ENCODE measurements around the gene SWT1. TPM values are rescaled to one million over a fixed set of nuclear protein-coding genes. Genes with fewer than 3 reads are reported as not detected.
A peak's percentile ranks its signal among the peaks of the same experiment; 100 is the strongest.
"Not testable (repeated sequence)": the region's sequence is repeated elsewhere in the genome, so short reads cannot be mapped to it uniquely, and the experiment has no call there.

SWT1 gene
- total and polyA plus RNA-seq, 4 donors: 6.6 to 22.9 (median 10.7) TPM

DNA sequence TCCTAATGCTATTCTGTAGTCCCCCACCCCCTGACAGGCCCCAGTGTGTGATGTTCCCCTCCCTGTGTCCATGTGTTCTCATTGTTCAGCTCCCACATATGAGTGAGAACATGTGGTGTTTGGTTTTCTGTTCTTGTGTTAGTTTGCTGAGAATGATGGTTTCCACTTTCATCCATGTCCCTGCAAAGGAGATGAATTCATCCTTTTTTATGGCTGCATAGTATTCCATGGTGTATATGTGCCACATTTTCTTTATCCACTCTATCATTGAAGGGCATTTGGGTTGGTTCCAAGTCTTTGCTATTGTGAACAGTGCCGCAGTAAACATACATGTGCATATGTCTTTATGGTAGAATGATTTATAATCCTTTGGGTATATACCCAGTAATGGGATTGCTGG, 52.4 kb downstream of the SWT1 start:
- no CpG with 5 or more reads among the region's 1 CpG for WGBS (ENCODE audit: insufficient coverage)
- DNase-seq (ENCODE audit: low read depth in 4 of 6, low spot score in 6 of 6); H3K27ac ChIP-seq (ENCODE audit: low read depth, low read length); H3K4me3 ChIP-seq (ENCODE audit: low read depth, low read length); H3K4me1 ChIP-seq (ENCODE audit: control insufficient read depth, insufficient read depth, low read length); H3K36me3 ChIP-seq (ENCODE audit: control insufficient read depth, insufficient read depth, low read length); H3K9me3 ChIP-seq (ENCODE audit: control insufficient read depth, insufficient read depth, low read length); H3K27me3 ChIP-seq (ENCODE audit: control insufficient read depth, insufficient read depth, low read length): not testable (repeated sequence)

- Histone ChIP-seq H3K36me3 (ENCODE audit: control insufficient read depth, insufficient read depth, low read length) (no peaks in the 10 kb centered on the region), H3K4me3 (ENCODE audit: low read depth, low read length) (no peak overlapping the region), H3K27me3 (ENCODE audit: control insufficient read depth, insufficient read depth, low read length) (no peaks in the 10 kb centered on the region), H3K27ac (ENCODE audit: low read depth, low read length) (no peak overlapping the region), H3K4me1 (ENCODE audit: control insufficient read depth, insufficient read depth, low read length) (no peaks in the 10 kb centered on the region), H3K9me3 (ENCODE audit: control insufficient read depth, insufficient read depth, low read length) (no peaks in the 10 kb centered on the region)
- WGBS (ENCODE audit: insufficient coverage): no CpG with 5 or more reads among the region's 1 CpG
- no peak for DNase-seq (ENCODE audit: low read depth in 4 of 6, low spot score in 6 of 6)
Measured at GRCh38 chr1:185213091-185213490, 56.1 kb downstream of the SWT1 start.

DNA sequence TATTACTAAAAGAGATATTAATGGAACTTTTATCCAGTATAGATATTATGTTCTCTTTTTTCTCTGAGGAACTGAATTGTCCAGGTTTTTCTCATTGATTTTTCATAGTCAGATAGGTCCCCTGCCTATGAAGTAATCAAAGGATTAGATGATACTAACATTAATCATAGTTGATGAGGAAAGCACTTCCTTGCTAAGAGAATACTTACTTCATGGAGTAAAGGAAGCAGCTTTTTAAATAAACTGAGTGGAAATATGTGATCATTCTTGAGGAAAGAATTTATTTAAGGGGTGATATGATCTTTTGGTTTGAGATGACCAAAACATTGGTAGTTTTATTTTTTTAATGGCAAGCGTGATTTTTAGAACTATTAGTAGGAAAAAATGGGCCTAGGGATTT, 58.9 kb downstream of the SWT1 start:
- WGBS (ENCODE audit: insufficient coverage): no CpG with 5 or more reads among the region's 1 CpG
- Histone ChIP-seq H3K27me3 (ENCODE audit: control insufficient read depth, insufficient read depth, low read length) (no peaks in the 10 kb centered on the region), H3K9me3 (ENCODE audit: control insufficient read depth, insufficient read depth, low read length) (no peaks in the 10 kb centered on the region), H3K4me1 (ENCODE audit: control insufficient read depth, insufficient read depth, low read length) (no peaks in the 10 kb centered on the region), H3K4me3 (ENCODE audit: low read depth, low read length) (no peak overlapping the region), H3K36me3 (ENCODE audit: control insufficient read depth, insufficient read depth, low read length) (no peaks in the 10 kb centered on the region), H3K27ac (ENCODE audit: low read depth, low read length) (no peak overlapping the region)
- DNase-seq (ENCODE audit: low read depth in 4 of 6, low spot score in 6 of 6): no peak

DNA sequence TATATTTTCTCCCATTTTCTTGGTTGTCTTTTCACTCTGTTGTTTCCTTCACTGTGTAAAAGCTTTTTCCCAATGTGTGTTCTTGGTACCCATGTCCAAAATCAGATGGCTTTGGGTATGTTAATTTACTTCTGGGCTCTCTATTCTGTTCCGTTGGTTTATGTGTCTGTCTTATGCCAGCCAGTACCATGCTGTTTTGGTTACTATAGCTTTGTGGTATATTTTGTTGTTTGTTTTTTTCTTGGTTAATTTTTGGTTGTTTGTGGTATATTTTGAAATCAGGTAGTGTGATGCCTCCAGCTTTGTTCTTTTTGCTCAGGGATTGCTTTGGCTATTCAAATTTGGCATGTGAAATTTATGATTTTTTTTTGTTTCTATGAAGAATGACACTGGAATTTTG, 67.2 kb downstream of the SWT1 start:
- H3K36me3 ChIP-seq (ENCODE audit: control insufficient read depth, insufficient read depth, low read length): peaks cover 7% of the 10 kb centered on the region
- H3K4me1 ChIP-seq (ENCODE audit: control insufficient read depth, insufficient read depth, low read length): no peaks in the 10 kb centered on the region
- WGBS (ENCODE audit: insufficient coverage): 100% methylated on average over 1 of the region's 1 CpG
- DNase-seq (ENCODE audit: low read depth in 4 of 6, low spot score in 6 of 6): no peak
- H3K27ac ChIP-seq (ENCODE audit: low read depth, low read length): no peak overlapping the region
- no peaks in the 10 kb centered on the region for H3K27me3 ChIP-seq (ENCODE audit: control insufficient read depth, insufficient read depth, low read length)
- H3K4me3 ChIP-seq (ENCODE audit: low read depth, low read length): no peak overlapping the region
- H3K9me3 ChIP-seq (ENCODE audit: control insufficient read depth, insufficient read depth, low read length): peaks cover 5% of the 10 kb centered on the region

GRCh38 chr1:185227161-185227560, 70.2 kb downstream of the SWT1 start:
- Histone ChIP-seq H3K4me1 (ENCODE audit: control insufficient read depth, insufficient read depth, low read length) (no peaks in the 10 kb centered on the region), H3K9me3 (ENCODE audit: control insufficient read depth, insufficient read depth, low read length) (peaks cover 5% of the 10 kb centered on the region), H3K27me3 (ENCODE audit: control insufficient read depth, insufficient read depth, low read length) (no peaks in the 10 kb centered on the region), H3K36me3 (ENCODE audit: control insufficient read depth, insufficient read depth, low read length) (peaks cover 7% of the 10 kb centered on the region), H3K4me3 (ENCODE audit: low read depth, low read length) (no peak overlapping the region), H3K27ac (ENCODE audit: low read depth, low read length) (no peak overlapping the region)
- WGBS (ENCODE audit: insufficient coverage): 75% methylated on average over 1 of the region's 4 CpGs
- DNase-seq (ENCODE audit: low read depth in 4 of 6, low spot score in 6 of 6): peak in 1 of 6 donors; percentile 13

- no peaks in the 10 kb centered on the region for H3K4me1 ChIP-seq (ENCODE audit: control insufficient read depth, insufficient read depth, low read length)
- 96% methylated on average over 4 of the region's 4 CpGs for WGBS (ENCODE audit: insufficient coverage)
- DNase-seq (ENCODE audit: low read depth in 4 of 6, low spot score in 6 of 6): no peak
- no peak overlapping the region for H3K4me3 ChIP-seq (ENCODE audit: low read depth, low read length)
- H3K27ac ChIP-seq (ENCODE audit: low read depth, low read length): no peak overlapping the region
- H3K27me3 ChIP-seq (ENCODE audit: control insufficient read depth, insufficient read depth, low read length): no peaks in the 10 kb centered on the region
- peaks cover 3% of the 10 kb centered on the region for H3K9me3 ChIP-seq (ENCODE audit: control insufficient read depth, insufficient read depth, low read length)
- no peaks in the 10 kb centered on the region for H3K36me3 ChIP-seq (ENCODE audit: control insufficient read depth, insufficient read depth, low read length)
Measured at GRCh38 chr1:185228979-185229378, 72.0 kb downstream of the SWT1 start.

GRCh38 chr1:185229981-185230380, 73.0 kb downstream of the SWT1 start:
- Histone ChIP-seq H3K4me3 (ENCODE audit: low read depth, low read length) (no peak overlapping the region), H3K27ac (ENCODE audit: low read depth, low read length) (no peak overlapping the region), H3K36me3 (ENCODE audit: control insufficient read depth, insufficient read depth, low read length) (no peaks in the 10 kb centered on the region), H3K27me3 (ENCODE audit: control insufficient read depth, insufficient read depth, low read length) (no peaks in the 10 kb centered on the region), H3K9me3 (ENCODE audit: control insufficient read depth, insufficient read depth, low read length) (no peaks in the 10 kb centered on the region), H3K4me1 (ENCODE audit: control insufficient read depth, insufficient read depth, low read length) (no peaks in the 10 kb centered on the region)
- DNase-seq (ENCODE audit: low read depth in 4 of 6, low spot score in 6 of 6): no peak
- WGBS (ENCODE audit: insufficient coverage): no CpG with 5 or more reads among the region's 2 CpGs

DNA sequence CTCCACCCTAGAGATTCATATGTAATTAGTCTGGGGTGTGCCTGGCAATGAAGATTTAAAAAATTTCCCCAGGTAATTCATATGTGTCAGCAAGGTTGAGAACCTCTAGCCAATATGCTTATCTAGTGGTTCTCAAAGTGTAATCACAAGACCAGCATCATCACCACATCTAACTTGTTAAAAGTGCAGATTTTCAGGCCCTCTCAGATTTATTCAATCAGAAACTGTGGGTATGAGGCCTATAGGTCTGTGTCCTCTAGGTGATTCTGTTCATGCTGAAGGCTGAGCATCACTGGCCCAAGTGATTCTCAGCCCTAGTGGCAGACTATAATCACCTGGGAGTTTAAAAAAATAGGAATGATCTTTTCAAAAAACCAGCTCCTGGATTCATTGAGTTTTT, 75.9 kb downstream of the SWT1 start:
- no peaks in the 10 kb centered on the region for H3K27me3 ChIP-seq (ENCODE audit: control insufficient read depth, insufficient read depth, low read length)
- H3K4me3 ChIP-seq (ENCODE audit: low read depth, low read length): no peak overlapping the region
- no peaks in the 10 kb centered on the region for H3K4me1 ChIP-seq (ENCODE audit: control insufficient read depth, insufficient read depth, low read length)
- no peak for DNase-seq (ENCODE audit: low read depth in 4 of 6, low spot score in 6 of 6)
- H3K36me3 ChIP-seq (ENCODE audit: control insufficient read depth, insufficient read depth, low read length): no peaks in the 10 kb centered on the region
- H3K27ac ChIP-seq (ENCODE audit: low read depth, low read length): no peak overlapping the region
- no peaks in the 10 kb centered on the region for H3K9me3 ChIP-seq (ENCODE audit: control insufficient read depth, insufficient read depth, low read length)

DNA sequence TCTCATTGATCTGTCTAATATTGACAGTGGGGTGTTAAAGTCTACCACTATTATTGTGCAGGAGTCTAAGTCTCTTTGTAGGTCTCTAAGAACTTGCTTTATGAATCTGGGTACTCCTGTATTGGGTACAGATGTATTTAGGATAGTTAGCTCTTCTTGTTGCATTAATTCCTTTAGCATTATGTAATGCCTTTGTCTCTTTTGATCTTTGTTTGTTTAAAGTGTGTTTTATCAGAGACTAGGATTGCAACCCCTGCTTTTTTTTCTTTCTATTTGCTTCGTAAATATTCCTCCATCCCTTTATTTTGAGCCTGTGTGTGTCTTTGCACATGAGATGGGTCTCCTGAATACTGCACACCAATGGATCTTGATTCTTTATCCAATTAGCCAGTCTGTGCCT, 77.2 kb downstream of the SWT1 start:
- H3K27ac ChIP-seq (ENCODE audit: low read depth, low read length); DNase-seq (ENCODE audit: low read depth in 4 of 6, low spot score in 6 of 6); H3K27me3 ChIP-seq (ENCODE audit: control insufficient read depth, insufficient read depth, low read length); H3K9me3 ChIP-seq (ENCODE audit: control insufficient read depth, insufficient read depth, low read length); H3K36me3 ChIP-seq (ENCODE audit: control insufficient read depth, insufficient read depth, low read length); H3K4me3 ChIP-seq (ENCODE audit: low read depth, low read length); H3K4me1 ChIP-seq (ENCODE audit: control insufficient read depth, insufficient read depth, low read length): not testable (repeated sequence)
- WGBS (ENCODE audit: insufficient coverage): no CpG with 5 or more reads among the region's 1 CpG

- no CpG with 5 or more reads among the region's 2 CpGs for WGBS (ENCODE audit: insufficient coverage)
- H3K4me3 ChIP-seq (ENCODE audit: low read depth, low read length); H3K9me3 ChIP-seq (ENCODE audit: control insufficient read depth, insufficient read depth, low read length); H3K4me1 ChIP-seq (ENCODE audit: control insufficient read depth, insufficient read depth, low read length); H3K36me3 ChIP-seq (ENCODE audit: control insufficient read depth, insufficient read depth, low read length); DNase-seq (ENCODE audit: low read depth in 4 of 6, low spot score in 6 of 6); H3K27ac ChIP-seq (ENCODE audit: low read depth, low read length); H3K27me3 ChIP-seq (ENCODE audit: control insufficient read depth, insufficient read depth, low read length): not testable (repeated sequence)
Measured at GRCh38 chr1:185237176-185237575, 80.2 kb downstream of the SWT1 start.
